CD4-positive, alpha-beta T cell treated with Interleukin-17A for 4 hours (primary cell): Measurements from ENCODE around the gene PLEKHM1.

ENCODE experiments used
- DNase-seq: peaks from one replicate; pipeline ENCODE4 v3.0.0-alpha.2; 2020; ENCODE audit warnings: mixed read lengths

PLEKHM1 gene

DNA sequence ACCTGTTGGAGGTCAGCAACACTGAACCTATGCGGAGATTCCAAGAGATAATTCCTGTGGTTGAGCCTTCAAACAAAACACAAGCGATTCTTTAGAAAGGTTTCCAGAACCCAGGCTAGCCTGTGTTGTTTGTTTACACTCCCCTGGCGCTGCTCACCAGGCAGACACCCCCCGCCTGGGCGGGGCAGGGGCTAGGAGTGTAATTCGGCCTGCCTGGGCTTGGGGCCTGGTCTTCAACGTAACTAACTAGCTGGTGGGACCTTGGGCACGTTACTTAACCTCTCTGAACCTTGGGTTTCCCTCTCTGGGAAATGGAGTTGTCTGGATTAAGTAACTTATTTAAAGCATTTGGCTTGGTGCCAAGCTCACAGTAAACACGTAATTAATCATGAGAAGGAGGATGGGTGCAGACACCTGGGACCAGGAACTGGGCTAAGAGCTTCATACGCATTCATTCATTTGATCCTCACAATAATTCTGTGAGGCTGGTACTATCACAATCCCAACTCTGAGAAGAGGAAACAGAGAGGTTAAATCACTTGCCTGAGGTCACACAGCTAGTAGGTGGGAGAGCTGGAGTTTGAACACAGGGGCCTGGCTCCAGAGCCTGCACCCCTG is 50.3 kb downstream of the PLEKHM1 start:
- DNase-seq: no peak

GRCh38 chr17:45438931-45439610 is 51.5 kb downstream of the PLEKHM1 start:
- no peak for DNase-seq

DNA sequence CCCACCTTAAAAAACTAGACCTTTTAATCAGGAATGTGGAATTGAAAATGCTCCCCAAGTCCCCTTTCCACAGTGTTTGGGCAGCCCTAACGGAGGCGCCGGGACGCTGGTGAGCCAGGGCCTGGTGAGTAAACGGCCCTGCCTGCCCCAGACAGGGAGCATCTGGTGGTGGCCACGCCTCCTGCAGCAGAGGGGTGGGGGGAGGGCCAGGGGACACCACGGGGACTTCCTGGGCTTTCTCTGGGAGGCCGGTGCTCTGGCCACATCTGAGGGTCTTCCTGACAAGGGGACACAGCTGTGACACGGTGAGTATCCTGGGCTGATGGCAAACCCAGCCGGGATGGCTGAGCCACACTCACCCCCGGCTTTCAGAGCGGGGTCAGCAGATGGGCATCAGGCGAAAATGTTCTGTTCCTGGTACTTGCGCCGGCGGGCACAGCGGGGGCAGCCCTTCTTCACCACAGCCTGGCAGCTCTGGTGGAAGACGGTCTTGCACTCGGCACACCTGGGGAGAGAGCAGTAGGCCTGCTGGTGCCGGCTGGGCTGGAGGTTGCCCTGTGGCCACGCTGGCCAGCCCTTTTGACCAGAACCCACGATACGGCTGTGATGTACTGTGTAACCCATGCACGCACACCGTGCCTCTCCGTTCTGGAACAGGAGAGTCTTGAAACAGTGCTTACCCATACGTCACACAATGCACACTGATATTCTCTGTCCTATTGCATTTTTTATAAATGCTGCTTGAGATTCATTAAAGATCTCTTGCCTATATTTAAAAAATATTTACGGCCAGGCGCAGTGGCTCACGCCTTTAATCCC is 52.8 kb downstream of the PLEKHM1 start:
- DNase-seq: no peak

DNA sequence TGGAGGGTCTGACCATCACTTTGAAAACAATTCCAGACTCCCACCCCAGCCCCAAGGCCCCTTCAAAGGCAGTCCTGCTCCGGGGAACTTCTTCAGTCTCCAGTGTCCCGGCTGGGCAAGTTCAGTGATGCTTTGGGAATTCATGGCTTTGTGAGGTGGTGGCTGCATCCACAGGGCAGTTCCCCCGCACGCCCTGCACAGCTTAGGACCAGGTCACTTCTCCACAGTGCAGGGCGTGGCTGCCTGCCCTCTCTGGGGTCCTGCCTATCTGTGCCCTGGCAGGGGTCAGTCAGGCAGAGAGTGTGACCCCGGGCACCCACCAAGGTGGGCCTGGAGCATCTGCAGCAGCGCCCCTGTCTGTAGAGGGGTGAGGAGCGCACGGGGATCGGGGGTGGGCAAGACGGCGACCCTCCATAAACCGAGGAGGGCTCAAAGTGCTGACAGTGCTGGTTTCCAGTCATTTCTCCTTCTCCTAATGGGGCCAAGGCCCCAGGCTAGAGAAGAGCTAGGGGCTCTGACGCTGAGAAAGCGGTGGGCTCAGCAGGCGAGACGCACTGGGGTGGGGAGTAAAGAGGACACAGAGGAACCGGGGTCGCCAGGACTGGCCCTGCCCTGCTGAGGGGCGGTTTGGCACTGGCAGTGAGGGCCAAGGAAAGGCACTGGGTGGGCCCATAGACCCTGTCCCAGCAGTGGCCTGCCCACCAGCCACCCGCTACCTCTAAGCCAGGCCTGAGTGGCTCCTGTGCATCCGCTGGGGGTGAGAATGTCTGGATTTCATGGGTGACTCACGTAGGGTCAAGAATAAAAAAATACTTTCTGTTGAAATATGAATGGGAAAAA is 53.7 kb downstream of the PLEKHM1 start:
- DNase-seq: no peak

- DNase-seq: no peak
Measured at GRCh38 chr17:45436161-45436560, 54.4 kb downstream of the PLEKHM1 start.

DNA sequence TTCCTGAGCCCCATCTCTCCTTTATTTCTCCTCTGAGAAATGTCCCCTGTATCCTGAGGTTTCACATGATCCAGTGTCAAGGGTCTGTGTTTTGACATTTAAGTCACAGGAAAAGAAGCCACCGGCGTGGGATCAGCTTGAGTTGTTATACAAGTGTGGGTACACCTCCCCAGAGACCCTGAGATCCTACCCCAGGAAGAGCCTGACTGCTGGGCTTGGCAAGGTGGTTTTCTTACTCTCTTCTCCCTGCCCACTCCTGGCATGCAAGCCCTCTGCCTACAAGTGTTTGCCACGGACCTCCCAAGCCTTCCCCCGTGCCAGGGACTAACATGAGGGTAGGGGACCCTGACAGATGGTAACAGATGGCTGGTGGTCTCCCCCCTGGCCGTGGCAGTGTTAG is 55.0 kb downstream of the PLEKHM1 start:
- no peak for DNase-seq

DNA sequence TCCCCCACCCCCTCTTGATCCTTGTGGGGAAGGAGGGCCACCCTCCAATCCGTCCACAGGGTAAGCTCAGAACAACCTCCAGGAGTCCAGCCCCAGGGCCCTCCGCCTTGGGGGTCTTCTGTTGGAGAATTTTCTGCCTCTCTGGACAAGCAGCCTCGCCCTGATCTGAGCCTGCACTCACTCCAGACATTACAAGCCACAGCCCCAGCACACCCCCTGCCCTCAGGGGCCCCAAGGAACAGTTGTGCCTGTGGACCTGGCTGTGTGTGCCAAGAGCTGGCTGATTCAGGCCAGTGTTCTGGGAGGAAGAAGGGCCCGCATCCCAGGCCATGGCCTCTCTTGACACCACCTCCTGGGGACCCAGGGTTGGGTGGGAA is 57.4 kb downstream of the PLEKHM1 start:
- no peak for DNase-seq

DNA sequence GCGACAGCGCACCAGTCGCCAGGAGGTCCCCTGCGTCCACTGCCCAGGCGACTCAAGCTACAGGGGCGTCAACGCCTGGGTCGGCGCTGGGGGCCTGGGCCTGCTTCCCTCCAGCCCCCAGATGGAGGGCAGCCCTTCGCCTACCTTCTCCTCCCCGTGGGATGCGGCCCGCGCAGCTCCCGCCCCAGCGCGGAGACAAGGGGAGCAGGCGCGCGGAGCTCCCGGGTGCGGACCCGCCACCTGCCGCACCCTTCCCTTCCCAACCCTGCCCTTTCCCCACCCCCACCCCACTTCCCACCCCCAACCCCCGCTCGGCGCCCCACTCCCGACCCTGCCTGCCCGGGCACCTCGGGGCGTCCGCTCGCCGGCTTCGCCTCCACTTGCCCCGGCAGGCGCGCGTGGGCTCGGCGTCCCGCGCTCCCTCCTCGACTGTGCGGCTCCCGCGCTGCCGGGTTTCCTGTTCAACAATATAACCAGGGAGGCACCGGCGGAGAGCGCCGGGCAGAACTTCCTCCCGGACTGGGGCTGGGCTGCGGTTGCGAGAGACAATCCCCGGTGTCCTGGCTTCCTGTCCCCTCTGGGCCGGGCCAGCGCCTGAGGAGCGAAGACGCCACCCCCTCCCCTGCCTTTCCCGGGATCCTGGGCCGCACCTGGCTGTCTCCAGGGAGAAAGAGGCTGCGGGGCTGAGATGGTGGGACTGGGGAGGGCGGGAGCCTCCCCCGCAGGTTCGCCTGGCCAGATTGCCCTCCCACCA is 57.9 kb downstream of the PLEKHM1 start, which contains the start of gene ARHGAP27:
ARHGAP27 (minus strand) TSS at position 466 of the 754 bp plus-strand sequence. CDS start 2,591 bp downstream, outside the sequence.
- DNase-seq: peak; percentile 53

DNA sequence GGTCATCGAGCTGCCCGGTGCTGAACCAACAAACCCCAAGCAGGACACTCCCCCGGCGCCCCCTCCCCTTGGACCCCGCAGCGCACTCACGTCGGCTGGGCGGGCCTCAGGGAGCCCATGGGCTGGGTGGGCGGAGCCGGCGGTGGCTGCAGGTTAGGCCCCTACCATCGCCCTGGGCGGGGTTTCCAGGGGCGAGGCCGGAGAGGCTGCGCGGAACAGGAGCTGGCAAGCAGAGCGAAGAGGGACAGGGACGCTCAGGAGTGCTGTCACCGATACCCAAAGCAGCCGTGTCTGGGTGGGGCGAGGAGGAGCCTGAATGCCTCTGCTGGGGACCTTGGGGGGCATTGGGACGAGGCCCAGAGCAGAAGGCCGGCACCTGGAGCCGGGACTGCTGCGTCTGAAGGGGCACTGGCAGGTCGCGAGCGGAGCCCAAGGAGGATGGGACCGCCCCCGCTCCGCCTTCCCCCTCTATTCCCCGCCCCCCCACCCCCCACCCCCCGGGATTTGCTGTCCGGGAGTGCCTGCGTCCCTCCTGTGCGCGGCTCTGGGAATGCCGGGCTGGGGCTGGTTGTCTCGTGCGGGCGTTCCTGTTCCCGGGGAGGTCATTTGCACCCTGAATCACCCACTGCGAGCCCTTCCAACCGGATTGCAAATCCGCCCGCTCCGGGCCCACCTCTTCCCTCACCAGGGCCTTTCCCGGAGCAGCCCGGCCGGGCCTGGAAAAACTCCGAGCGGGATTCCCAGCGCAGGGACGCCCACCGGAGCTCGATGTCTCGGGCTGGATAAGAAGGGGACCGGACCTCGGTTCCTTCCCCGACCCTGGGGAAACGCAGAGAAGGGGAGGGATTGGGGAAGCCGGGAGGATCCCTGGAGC is 58.8 kb downstream of the PLEKHM1 start:
- peak; percentile 86 for DNase-seq

DNA sequence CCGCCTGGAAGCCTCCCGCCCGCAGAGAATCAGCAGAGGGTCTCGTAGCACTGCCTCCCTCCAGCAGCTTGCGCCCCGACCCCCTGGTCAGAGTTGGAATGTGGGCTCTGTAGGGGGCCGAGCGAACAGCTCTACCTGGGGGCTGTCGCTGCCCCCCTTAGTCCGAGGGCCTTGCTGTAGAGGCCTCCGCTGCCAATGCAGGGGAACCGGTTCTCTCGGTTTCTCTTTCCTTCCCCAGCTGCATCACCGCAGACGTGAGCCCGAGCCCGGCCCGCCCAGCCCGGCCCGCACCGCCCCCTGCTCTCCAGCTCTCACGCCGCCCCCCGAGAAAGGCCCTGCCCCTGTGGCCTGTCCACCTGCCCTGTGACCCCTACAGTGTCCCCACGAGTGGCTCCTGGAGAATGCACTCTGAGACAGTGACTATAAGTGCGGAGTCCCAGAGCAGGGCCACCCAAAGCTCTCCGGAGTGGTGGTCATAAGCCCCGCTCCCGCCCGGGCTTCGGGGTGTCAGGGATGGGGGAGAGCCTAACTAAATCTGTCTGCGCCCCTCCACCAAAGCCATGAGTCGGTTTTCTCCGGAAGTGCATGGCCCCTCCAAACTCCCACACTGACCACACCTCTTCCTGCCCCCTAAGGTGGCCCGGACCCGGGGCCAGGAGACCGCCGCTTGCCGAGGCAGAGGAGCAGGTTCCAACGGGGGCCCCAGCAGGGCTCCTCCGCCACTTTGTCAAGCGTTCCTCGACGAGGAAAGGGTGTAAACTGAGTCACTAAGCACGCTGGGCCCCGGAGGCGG is 59.6 kb downstream of the PLEKHM1 start:
- DNase-seq: peak; percentile 21

GRCh38 chr17:45430006-45430737 is 60.3 kb downstream of the PLEKHM1 start:
- no peak for DNase-seq

GRCh38 chr17:45429339-45430005 is 61.0 kb downstream of the PLEKHM1 start:
- no peak for DNase-seq

GRCh38 chr17:45428931-45429338 is 61.6 kb downstream of the PLEKHM1 start:
- no peak for DNase-seq

DNA sequence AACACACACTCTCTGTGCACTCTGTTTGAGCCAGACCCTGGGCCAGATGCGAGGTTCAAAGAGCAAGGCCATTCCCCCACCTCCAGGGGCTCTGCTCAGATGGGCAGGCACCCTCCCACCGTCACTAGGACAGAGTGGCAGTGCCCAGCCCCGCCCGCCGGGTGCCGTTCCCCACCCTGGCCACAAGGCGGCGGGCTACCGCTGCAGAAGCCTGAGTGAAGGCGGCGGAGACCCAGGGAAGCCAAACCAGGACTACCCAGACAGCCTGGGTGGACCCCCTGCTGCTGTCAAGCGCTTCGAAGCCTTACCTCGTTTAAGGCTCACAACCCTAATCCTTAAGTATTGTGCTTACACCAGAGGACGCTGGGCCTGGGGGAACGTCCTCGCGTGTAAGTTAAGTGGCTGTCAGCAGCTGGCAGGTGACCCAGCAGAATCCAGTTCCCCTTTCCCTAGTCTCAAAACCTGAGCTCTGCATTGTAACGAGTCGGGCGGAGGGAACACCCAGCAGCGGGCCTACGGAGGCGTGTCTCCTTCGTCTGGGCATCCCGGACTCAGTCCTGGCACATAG is 62.4 kb downstream of the PLEKHM1 start:
- DNase-seq: peak; percentile 83

GRCh38 chr17:45427181-45427835 is 63.2 kb downstream of the PLEKHM1 start:
- DNase-seq: no peak

DNA sequence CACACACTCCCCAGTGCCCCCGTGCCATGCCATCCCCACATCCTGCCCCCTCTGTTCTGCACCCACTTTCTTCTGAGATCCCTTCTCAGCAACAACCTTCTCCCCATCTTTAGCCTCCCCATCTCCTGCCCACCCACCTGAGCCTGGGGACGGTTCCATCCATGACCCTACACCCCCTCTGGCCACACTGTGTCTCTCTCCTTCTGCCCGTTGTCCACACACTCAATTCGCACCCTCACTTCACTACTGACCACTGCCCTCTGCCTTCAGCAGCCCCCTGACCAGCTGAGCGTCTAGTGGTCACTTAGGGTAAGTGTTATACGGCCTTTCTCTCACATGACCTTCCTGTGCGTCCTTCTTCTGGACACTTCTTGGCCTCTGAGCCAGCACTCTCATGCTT is 64.0 kb downstream of the PLEKHM1 start:
- no peak for DNase-seq

DNA sequence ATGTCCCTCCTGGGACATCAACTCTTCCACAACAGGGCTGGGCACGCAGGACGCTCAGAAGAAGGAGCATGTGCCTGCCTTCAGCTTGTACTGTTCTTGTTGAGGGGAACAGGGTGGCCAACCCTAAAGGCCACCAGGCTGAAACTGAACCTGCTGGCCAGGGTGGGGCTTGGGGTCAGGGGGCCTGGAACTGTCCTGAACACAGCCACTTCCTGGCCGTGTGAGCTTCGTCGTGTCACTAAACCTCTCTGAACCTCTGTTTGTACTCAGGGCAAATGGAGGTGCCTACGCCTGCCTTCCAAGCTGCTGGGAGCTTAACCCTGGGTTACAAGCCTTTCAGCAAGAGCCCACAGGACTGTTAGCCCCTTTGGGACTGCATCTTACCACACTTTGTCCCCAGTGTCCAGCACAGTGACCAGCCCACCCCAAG is 64.5 kb downstream of the PLEKHM1 start:
- no peak for DNase-seq
